HepG2 (cell line): Measurements from ENCODE around the gene IL13. TPM values are rescaled to one million over a fixed set of nuclear protein-coding genes. Genes with fewer than 3 reads are reported as not detected.

ENCODE experiments used
- ATAC-seq: fragments of 200-7000 bp; cut with Tn5 transposase; 3 replicates; pipeline ENCODE4 v1.9.1; 2020; ENCODE audit warnings: mild to moderate bottlenecking, moderate library complexity
- BruUV-seq: library from RNA; stranded (reverse); fragments of 400-500 nt; replicated peaks from 2 replicates; lab custom pipeline; 2021; lab: Mats Ljungman, UMichigan
- CTCF ChIA-PET: fragments of 300-600 bp; formaldehyde crosslinking; extraction: SDS; loops from one replicate; lab custom pipeline; 2021; ENCODE audit warnings: low total read pairs, inconsistent platforms, low intra/inter-chr PET ratio; lab: Yijun Ruan, JAX
- POLR2A ChIA-PET: fragments of 350-600 bp; sonication (Branson Sonifier 250); formaldehyde crosslinking; loops from one replicate; lab custom pipeline; 2020; ENCODE audit warnings: antibody characterized with exemption, inconsistent platforms; lab: Yijun Ruan, JAX
- DNase-seq: peaks from one replicate; pipeline ENCODE4 v3.0.0-alpha.2; 2015; ENCODE audit warnings: low spot score
- FAIRE-seq: peaks from 3 replicates; lab custom pipeline; 2011; peaks lifted over from hg19 to GRCh38; lab: Jason Lieb, UNC
- H2AFZ ChIP-seq: one replicate; pipeline ENCODE4 v1.6.1; 2011; ENCODE audit warnings: low read length, inconsistent platforms
- H3K27ac ChIP-seq: fragments of 300-600 bp; 3 replicates; pipeline ENCODE4 v1.8.0; 2011; ENCODE audit warnings: mixed run types, mild to moderate bottlenecking, mixed read lengths, low read length, inconsistent platforms; ENCODE audit not compliant: insufficient read depth; ENCODE audit errors: extremely low read length
- H3K27me3 ChIP-seq, 2 experiments: fragments of 200-600 bp in 1 of 2; 2 replicates in 1 of 2; 3 replicates in 1 of 2; pipeline versions ENCODE4 v1.6.0 to v1.8.0; 2011; ENCODE audit warnings: low read length in 2 of 2, mild to moderate bottlenecking in 2 of 2, moderate library complexity in 2 of 2, inconsistent platforms in 1 of 2; ENCODE audit not compliant: insufficient read depth in 2 of 2, control insufficient read depth in 1 of 2
- H3K36me3 ChIP-seq, 2 experiments: fragments of 200-600 bp in 1 of 2; replicated peaks in 1 of 2; 2 replicates in 1 of 2; 3 replicates in 1 of 2; pipeline versions ENCODE4 v1.5.1 to v1.8.0; 2011; ENCODE audit warnings: low read length in 2 of 2, inconsistent platforms in 1 of 2; ENCODE audit not compliant: insufficient read depth in 2 of 2, control insufficient read depth in 1 of 2
- H3K4me1 ChIP-seq: 2 replicates; pipeline ENCODE4 v1.5.1; 2012; ENCODE audit warnings: low read length, inconsistent platforms; ENCODE audit not compliant: insufficient read depth
- H3K4me2 ChIP-seq: 2 replicates; pipeline ENCODE4 v1.6.0; 2011; ENCODE audit warnings: low read depth, low read length, inconsistent platforms
- H3K4me3 ChIP-seq, 3 experiments: fragments of 200-600 bp in 1 of 3; sonication (generic), shearing (Covaris generic) in 1 of 3; replicated peaks in 1 of 3; 2 replicates each; pipeline ENCODE4 v1.5.1; 2011 to 2016; ENCODE audit warnings: low read length in 3 of 3, inconsistent platforms in 2 of 3, low read depth in 2 of 3, mild to moderate bottlenecking in 2 of 3, control low read depth in 1 of 3, mixed read lengths in 1 of 3; ENCODE audit not compliant: insufficient read depth in 1 of 3
- H3K79me2 ChIP-seq: one replicate; pipeline ENCODE4 v1.6.1; 2011; ENCODE audit warnings: low read length, inconsistent platforms; ENCODE audit not compliant: insufficient read depth
- H3K9ac ChIP-seq: 2 replicates; pipeline ENCODE4 v1.6.0; 2011; ENCODE audit warnings: mild to moderate bottlenecking, low read depth, low read length, inconsistent platforms; ENCODE audit not compliant: insufficient read depth
- H3K9me3 ChIP-seq: 2 replicates; pipeline ENCODE4 v1.5.1; 2012; ENCODE audit warnings: mild to moderate bottlenecking, low read length
- H4K20me1 ChIP-seq: 2 replicates; pipeline ENCODE4 v1.6.0; 2011; ENCODE audit warnings: inconsistent platforms, mild to moderate bottlenecking, low read length, moderate library complexity; ENCODE audit not compliant: insufficient read depth
- ATF5 ChIP-seq: sonication (generic); formaldehyde crosslinking; IDR thresholded peaks from 2 replicates; pipeline ENCODE4 v1.4.0; 2020; ENCODE audit warnings: mild to moderate bottlenecking, low read depth, missing genetic modification reagents
- CEBPZ ChIP-seq: IDR thresholded peaks from 2 replicates; pipeline ENCODE4 v1.6.1; 2012; ENCODE audit warnings: low read length, improper control_type of control experiment
- CENPBD1 ChIP-seq: sonication (generic); formaldehyde crosslinking; IDR thresholded peaks from 2 replicates; pipeline ENCODE4 v1.8.0; 2022; ENCODE audit warnings: missing genetic modification reagents, low read depth, mild to moderate bottlenecking, borderline replicate concordance
- FOXC1 ChIP-seq: sonication (generic); formaldehyde crosslinking; IDR thresholded peaks from 2 replicates; pipeline ENCODE4 v1.8.0; 2022; ENCODE audit warnings: mild to moderate bottlenecking, missing genetic modification reagents, borderline replicate concordance
- MAFK ChIP-seq, 2 experiments: IDR thresholded peaks in 1 of 2; conservative IDR thresholded peaks in 1 of 2; 2 replicates each; pipeline ENCODE4 v1.6.1; 2011; ENCODE audit warnings: improper control_type of control experiment in 2 of 2, low read length in 2 of 2
- MED1 ChIP-seq: sonication (generic); formaldehyde crosslinking; IDR thresholded peaks from 2 replicates; pipeline ENCODE4 v1.4.0; 2020; ENCODE audit warnings: missing genetic modification reagents
- PAX8 ChIP-seq: sonication (generic); formaldehyde crosslinking; IDR thresholded peaks from 2 replicates; pipeline ENCODE4 v1.8.0; 2022; ENCODE audit warnings: mild to moderate bottlenecking, missing genetic modification reagents, borderline replicate concordance
- PLRG1 ChIP-seq: fragments of 450-650 bp; conservative IDR thresholded peaks from 2 replicates; pipeline ENCODE4 v1.6.1; 2016
- RFX3 ChIP-seq: IDR thresholded peaks from 2 replicates; pipeline ENCODE4 v1.6.1; 2016; ENCODE audit warnings: missing biosample characterization, missing genetic modification reagents
- ZBTB14 ChIP-seq: sonication (generic); formaldehyde crosslinking; IDR thresholded peaks from 2 replicates; pipeline ENCODE4 v1.4.0; 2020; ENCODE audit warnings: missing genetic modification reagents
- ZKSCAN8 ChIP-seq: IDR thresholded peaks from 2 replicates; pipeline ENCODE4 v1.6.1; 2016; ENCODE audit warnings: borderline replicate concordance, missing genetic modification reagents, missing compliant biosample characterization
- ZMYM2 ChIP-seq: sonication (generic); formaldehyde crosslinking; IDR thresholded peaks from 2 replicates; pipeline ENCODE4 v1.8.0; 2022; ENCODE audit warnings: mild to moderate bottlenecking, missing genetic modification reagents
- ZNF224 ChIP-seq: sonication (generic); formaldehyde crosslinking; IDR thresholded peaks from 2 replicates; pipeline ENCODE4 v1.5.0; 2020; ENCODE audit warnings: mild to moderate bottlenecking, missing genetic modification reagents
- ZNF234 ChIP-seq: sonication (generic); formaldehyde crosslinking; conservative IDR thresholded peaks from 2 replicates; pipeline ENCODE4 v1.5.1; 2020; ENCODE audit warnings: mild to moderate bottlenecking, missing genetic modification reagents
- ZNF777 ChIP-seq: sonication (generic); formaldehyde crosslinking; IDR thresholded peaks from 2 replicates; pipeline ENCODE4 v1.4.0; 2020; ENCODE audit warnings: missing genetic modification reagents
- ZNF83 ChIP-seq: sonication (generic); formaldehyde crosslinking; IDR thresholded peaks from 2 replicates; pipeline ENCODE4 v1.4.0; 2020; ENCODE audit warnings: missing genetic modification reagents, mild to moderate bottlenecking, borderline replicate concordance
- WGBS: methylation state at CpG from one replicate; pipeline ENCODE4 v1.1.6; 2017; ENCODE audit warnings: low lambda C conversion rate; 5-methylcytosine and 5-hydroxymethylcytosine counted together
- in situ Hi-C: cut with HindIII; loops from 2 replicates; pipeline ENCODE4 v1.10.0; 2017; ENCODE audit warnings: low pct_unique_long_range_greater_than_20kb; ENCODE audit not compliant: extremely low pct_ligation_motif_present
- intact Hi-C: fragments of 100-400 bp; cut with micrococcal nuclease; formaldehyde crosslinking; loops from one replicate; pipeline ENCODE4 v1.10.0; 2022; ENCODE audit not compliant: unreplicated experiment
- polyA plus RNA-seq, 8 experiments: library from polyadenylated mRNA; depleted of rRNA in 3 of 8; stranded (reverse) in 7 of 8; unstranded in 1 of 8; fragments of >200 nt; fragmentation: Illumina TruSeq in 4 of 8; extraction: Trizol in 4 of 8; gene quantifications; 2 replicates each; pipeline versions ENCODE4 v1.2.1 to v1.2.3, GENCODE V29; 2011 to 2016; ENCODE audit warnings: low read depth in 4 of 8, missing spikeins in 1 of 8, mixed read lengths in 1 of 8; ENCODE audit not compliant: insufficient read depth in 1 of 8
- total RNA-seq, 5 experiments: library from RNA; depleted of rRNA; stranded (reverse); fragments of >200 nt; fragmentation: Illumina TruSeq; extraction: Trizol; gene quantifications; 2 replicates each; pipeline ENCODE4 v1.2.3, GENCODE V29; 2016; ENCODE audit warnings: low read depth in 1 of 5

The IL13 gene
- total and polyA plus RNA-seq, 2 of the 13 experiments (the other 11 are each of a cell fraction or from before 2014, with no cell fraction given): 0.05 TPM; not detected in 1

- Histone ChIP-seq H3K27ac (no peak overlapping the region), H3K4me1 (peaks cover 27% of the 10 kb centered on the region), H3K27me3 (peaks cover 1 to 5% of the 10 kb centered on the region in 2 experiments; a peak in 1 of 5 replicates), H4K20me1 (no peaks in the 10 kb centered on the region), H3K9me3 (no peaks in the 10 kb centered on the region), H3K4me3 (no peak overlapping the region), H3K79me2 (no peaks in the 10 kb centered on the region), H3K36me3 (no peaks in the 10 kb centered on the region), H3K4me2 (no peak overlapping the region), H2AFZ (no peak overlapping the region), H3K9ac (no peak overlapping the region)
- POLR2A ChIA-PET: no interaction called here
- CTCF ChIA-PET: no interaction called here
- WGBS: 87% methylated on average over 9 of the region's 15 CpGs
- TF ChIP-seq MED1 (CRISPR knock-in tag) (no peak), ZNF777 (CRISPR knock-in tag) (no peak), CEBPZ (no peak), RFX3 (CRISPR knock-in tag) (no peak), ZNF234 (CRISPR knock-in tag) (no peak), CENPBD1 (CRISPR knock-in tag) (no peak), ZNF224 (CRISPR knock-in tag) (no peak), MAFK (conservative IDR thresholded peaks at IDR 0.05 in 1 of 2, IDR thresholded peaks at IDR 0.05 in 1 of 2; ENCODE audit: low read length in 2 of 2) (no peak), ZMYM2 (CRISPR knock-in tag) (no peak), FOXC1 (CRISPR knock-in tag) (no peak), ATF5 (CRISPR knock-in tag) (no peak), PLRG1 (no peak), ZBTB14 (CRISPR knock-in tag) (no peak), ZKSCAN8 (no peak), ZNF83 (CRISPR knock-in tag) (no peak), PAX8 (CRISPR knock-in tag) (no peak)
- intact Hi-C loops (loop anchor here (5.0 to 10.0 kb wide), 2 partner anchors 65 to 293 kb away; no protein-coding TSS in a partner anchor), in situ Hi-C loops (no loop called here)
- no peak for DNase-seq
- BruUV-seq: no TSS peak
- FAIRE-seq: no peak
- no peak for ATAC-seq
These were observed 21.9 kb downstream of the IL13 start for GRCh38 chr5:132679717-132680380.
